Endodermal cell (in vitro differentiated cells): ENCODE measurements around the gene ZDHHC4. TPM values are rescaled to one million over a fixed set of nuclear protein-coding genes. Genes with fewer than 3 reads are reported as not detected.
A peak's percentile ranks its signal among the peaks of the same experiment; 100 is the strongest.

Experiments
- DNase-seq: peaks from one replicate; pipeline ENCODE4 v3.0.0-alpha.2; 2017
- H3K27ac ChIP-seq: 2 replicates; pipeline ENCODE4 v1.5.1; 2013; ENCODE audit warnings: mild to moderate bottlenecking, low read depth, low read length, moderate library complexity
- H3K27me3 ChIP-seq: 2 replicates; pipeline ENCODE4 v1.6.1; 2013; ENCODE audit warnings: mild to moderate bottlenecking, low read length, moderate library complexity; ENCODE audit not compliant: insufficient read depth, control insufficient read depth, poor library complexity, severe bottlenecking
- H3K36me3 ChIP-seq: 2 replicates; pipeline ENCODE4 v1.7.0; 2013; ENCODE audit warnings: mild to moderate bottlenecking, low read length, moderate library complexity; ENCODE audit not compliant: control insufficient read depth, insufficient read depth
- H3K4me1 ChIP-seq: one replicate; pipeline ENCODE4 v1.7.0; 2013; ENCODE audit warnings: low read length; ENCODE audit not compliant: control insufficient read depth, insufficient read depth
- H3K4me3 ChIP-seq: 2 replicates; pipeline ENCODE4 v1.5.1; 2013; ENCODE audit warnings: mild to moderate bottlenecking, low read length, moderate library complexity
- H3K9ac ChIP-seq: 2 replicates; pipeline ENCODE4 v1.6.1; 2013; ENCODE audit warnings: mild to moderate bottlenecking, low read length, moderate library complexity; ENCODE audit not compliant: poor library complexity, severe bottlenecking; ENCODE audit errors: extremely low read depth
- H3K9me3 ChIP-seq: 2 replicates; pipeline ENCODE4 v1.6.1; 2013; ENCODE audit warnings: mild to moderate bottlenecking, low read length, moderate library complexity; ENCODE audit not compliant: control insufficient read depth
- H3K27ac Mint-ChIP-seq: 2 replicates; pipeline ENCODE4 v1.8.0; 2020; ENCODE audit warnings: mixed read lengths
- H3K27me3 Mint-ChIP-seq: 2 replicates; pipeline ENCODE4 v1.8.0; 2021; ENCODE audit warnings: mild to moderate bottlenecking, mixed read lengths; ENCODE audit not compliant: insufficient read depth
- H3K36me3 Mint-ChIP-seq: 2 replicates; pipeline ENCODE4 v1.8.0; 2020; ENCODE audit warnings: low read depth, mixed read lengths
- H3K4me1 Mint-ChIP-seq: 2 replicates; pipeline ENCODE4 v1.8.0; 2020; ENCODE audit warnings: mixed read lengths
- H3K4me3 Mint-ChIP-seq: 2 replicates; pipeline ENCODE4 v1.8.0; 2020; ENCODE audit warnings: mild to moderate bottlenecking, moderate library complexity, mixed read lengths
- H3K9me3 Mint-ChIP-seq: 2 replicates; pipeline ENCODE4 v1.8.0; 2020; ENCODE audit warnings: mild to moderate bottlenecking, mixed read lengths
- CTCF ChIP-seq: fragments of 200-600 bp; sonication (generic); conservative IDR thresholded peaks from 2 replicates; pipeline ENCODE4 v1.5.0; 2021; ENCODE audit warnings: antibody characterized with exemption, mild to moderate bottlenecking
- WGBS, 2 experiments: methylation state at CpG; one replicate each; pipeline versions ENCODE4 v1.1.5 to v1.1.7; 2013; ENCODE audit warnings: missing lambda C conversion rate in 2 of 2, mixed read lengths in 1 of 2; ENCODE audit not compliant: insufficient coverage in 1 of 2, insufficient read length in 1 of 2; 5-methylcytosine and 5-hydroxymethylcytosine counted together
- total RNA-seq, 2 donors: library from RNA; stranded (reverse); fragmentation: NEBNext Ultra II Directional in 1 of 2; extraction: Animal tissue kit (Norgen Biotek cat#: 25700) in 1 of 2; gene quantifications; 2 replicates in 1 of 2; 3 replicates in 1 of 2; pipeline ENCODE4 v1.2.1, GENCODE V29; 2021

ZDHHC4 gene
- total RNA-seq, 2 donors from 2014 or later = 79.1 to 85.6 TPM

- Mint-ChIP-seq H3K4me1 (peaks cover 3% of the 10 kb centered on the region), H3K27ac (no peak overlapping the region), H3K36me3 (peaks cover 59% of the 10 kb centered on the region), H3K9me3 (peaks cover 6% of the 10 kb centered on the region), H3K4me3 (no peak overlapping the region), H3K27me3 (no peaks in the 10 kb centered on the region)
- no peak overlapping the region for H3K4me3 ChIP-seq
- H3K27me3 ChIP-seq = no peaks in the 10 kb centered on the region
- H3K36me3 ChIP-seq = peaks cover 16% of the 10 kb centered on the region
- no peak for DNase-seq
- H3K9ac ChIP-seq = no peak overlapping the region
- H3K4me1 ChIP-seq = no peaks in the 10 kb centered on the region
- no peak overlapping the region for H3K27ac ChIP-seq
- TF ChIP-seq CTCF = no peak
- H3K9me3 ChIP-seq = no peaks in the 10 kb centered on the region
- 97 to 98% methylated on average over 54 to 67 of the region's 67 CpGs for WGBS, 2 experiments
Observed at GRCh38 chr7:6622134-6622710, 45.0 kb downstream of the ZDHHC4 start.

DNA sequence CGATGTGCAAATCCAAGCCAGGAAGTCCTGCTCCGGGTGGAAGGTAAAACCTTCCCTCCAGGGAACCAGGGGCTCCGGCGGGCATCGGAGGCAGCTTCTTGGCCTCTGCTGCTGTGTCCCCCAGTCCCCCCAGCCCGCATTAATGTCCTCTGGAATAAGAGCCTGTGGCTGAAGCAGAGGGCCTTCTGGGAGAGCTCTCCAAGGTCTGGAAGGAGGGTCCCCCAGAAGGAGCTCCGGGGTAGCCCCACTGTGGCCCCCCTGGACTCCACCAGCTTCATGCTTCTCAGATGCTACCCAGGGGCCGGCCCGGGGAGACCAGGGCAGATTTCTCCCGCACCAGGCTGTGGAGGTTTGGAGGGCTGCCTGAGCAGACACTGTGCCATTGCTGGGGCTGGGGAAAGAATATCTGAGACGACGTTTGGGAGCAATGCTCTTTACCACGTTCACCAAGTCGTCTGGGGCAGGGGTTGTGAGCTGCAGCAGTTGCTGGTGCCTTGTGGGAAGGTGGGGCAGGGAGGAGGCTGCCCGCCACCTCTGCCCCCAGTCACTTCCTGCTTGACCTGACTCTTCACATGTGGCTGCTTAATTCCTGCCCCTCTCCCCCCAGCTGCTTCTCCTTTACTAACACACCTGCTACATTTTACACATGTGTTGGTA lies 46.5 kb downstream of the ZDHHC4 start:
- no peak for TF ChIP-seq CTCF
- H3K36me3 Mint-ChIP-seq = peaks cover 47% of the 10 kb centered on the region
- Histone ChIP-seq H3K4me3 (no peak overlapping the region), H3K4me1 (no peaks in the 10 kb centered on the region), H3K27me3 (no peaks in the 10 kb centered on the region), H3K9me3 (no peaks in the 10 kb centered on the region), H3K36me3 (peaks cover 13% of the 10 kb centered on the region), H3K9ac (no peak overlapping the region), H3K27ac (no peak overlapping the region)
- no peaks in the 10 kb centered on the region for H3K4me1 Mint-ChIP-seq
- 89 to 92% methylated on average over 13 to 15 of the region's 15 CpGs for WGBS, 2 experiments
- no peaks in the 10 kb centered on the region for H3K27me3 Mint-ChIP-seq
- peak overlapping the region; percentile 48 for H3K27ac Mint-ChIP-seq
- H3K9me3 Mint-ChIP-seq = peaks cover 6% of the 10 kb centered on the region
- no peak overlapping the region for H3K4me3 Mint-ChIP-seq
- no peak for DNase-seq

GRCh38 chr7:6624246-6624611 lies 47.0 kb downstream of the ZDHHC4 start:
- H3K27me3 Mint-ChIP-seq = no peaks in the 10 kb centered on the region
- peaks cover 6% of the 10 kb centered on the region for H3K9me3 Mint-ChIP-seq
- peak overlapping the region; percentile 48 for H3K27ac Mint-ChIP-seq
- H3K9ac ChIP-seq = no peak overlapping the region
- H3K4me1 ChIP-seq = no peaks in the 10 kb centered on the region
- no peaks in the 10 kb centered on the region for H3K27me3 ChIP-seq
- H3K36me3 ChIP-seq = peaks cover 13% of the 10 kb centered on the region
- DNase-seq = no peak
- H3K9me3 ChIP-seq = no peaks in the 10 kb centered on the region
- no peaks in the 10 kb centered on the region for H3K4me1 Mint-ChIP-seq
- H3K36me3 Mint-ChIP-seq = peaks cover 42% of the 10 kb centered on the region
- 93 to 100% methylated on average over 2 to 3 of the region's 3 CpGs for WGBS, 2 experiments
- H3K4me3 Mint-ChIP-seq = no peak overlapping the region
- no peak for TF ChIP-seq CTCF
- no peak overlapping the region for H3K4me3 ChIP-seq
- H3K27ac ChIP-seq = no peak overlapping the region
